ENCODE results near the gene PARVG.

PARVG gene

GRCh38 chr22:44212936-44213335 is 32.2 kb downstream of the PARVG start:
- H3K4me3 ChIP-seq (ENCODE audit: low read length), result no peak overlapping the region
- TF ChIP-seq ZNF274 (IDR thresholded peaks at IDR 0.05; ENCODE audit: low read depth, low read length), result no peak

GRCh38 chr22:44213489-44214043 is 32.8 kb downstream of the PARVG start:
- no peak overlapping the region for H3K4me3 ChIP-seq (ENCODE audit: low read length)
- no peak for TF ChIP-seq ZNF274 (IDR thresholded peaks at IDR 0.05; ENCODE audit: low read depth, low read length)

GRCh38 chr22:44214187-44214586 is 33.5 kb downstream of the PARVG start:
- H3K4me3 ChIP-seq (ENCODE audit: low read length), result no peak overlapping the region
- TF ChIP-seq ZNF274 (IDR thresholded peaks at IDR 0.05; ENCODE audit: low read depth, low read length), result no peak

GRCh38 chr22:44214764-44215163 is 34.0 kb downstream of the PARVG start:
- no peak for TF ChIP-seq ZNF274 (IDR thresholded peaks at IDR 0.05; ENCODE audit: low read depth, low read length)
- H3K4me3 ChIP-seq (ENCODE audit: low read length), result no peak overlapping the region

DNA sequence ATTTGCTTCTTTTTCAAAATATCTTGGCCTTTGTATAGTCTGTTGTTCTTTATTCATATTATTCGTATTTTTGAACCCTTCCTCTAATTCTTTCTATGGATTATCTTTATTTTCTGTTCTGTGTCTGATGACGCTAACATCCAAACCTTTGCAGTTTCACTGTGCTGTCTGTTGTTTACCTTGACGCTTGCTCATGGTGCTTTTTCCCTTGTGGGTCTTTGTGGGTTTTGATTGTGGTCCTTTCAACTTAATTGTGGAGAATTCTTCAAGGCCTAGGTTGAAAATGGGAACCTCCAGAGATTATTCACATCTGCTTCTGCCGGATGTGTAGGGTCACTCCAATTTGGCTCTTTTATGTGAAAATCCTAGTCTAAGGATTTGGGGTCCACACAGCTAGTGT is 34.6 kb downstream of the PARVG start:
- no peak for TF ChIP-seq ZNF274 (IDR thresholded peaks at IDR 0.05; ENCODE audit: low read depth, low read length)
- no peak overlapping the region for H3K4me3 ChIP-seq (ENCODE audit: low read length)

DNA sequence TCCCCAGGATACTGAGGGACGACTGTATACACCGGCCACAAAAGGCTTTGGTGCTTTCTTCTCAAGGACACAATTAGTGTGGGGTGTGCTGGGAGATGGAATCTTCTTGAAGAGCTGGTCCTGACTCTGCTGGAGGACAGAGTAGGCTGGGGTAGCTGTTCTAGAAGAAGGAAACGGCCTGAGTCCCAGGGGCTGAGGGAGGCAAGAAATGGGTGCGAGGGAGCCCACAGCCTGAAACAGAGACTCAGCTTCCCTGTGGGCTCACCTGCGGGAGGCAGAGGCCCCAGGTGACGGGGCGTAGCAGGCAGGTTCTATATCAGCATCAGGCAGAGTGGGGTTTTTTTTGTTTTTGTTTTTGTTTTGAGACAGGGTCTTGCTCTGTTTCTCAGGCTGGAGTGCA is 36.6 kb downstream of the PARVG start:
- TF ChIP-seq ZNF274 (IDR thresholded peaks at IDR 0.05; ENCODE audit: low read depth, low read length), result no peak
- H3K4me3 ChIP-seq (ENCODE audit: low read length), result no peak overlapping the region

- H3K4me3 ChIP-seq (ENCODE audit: low read length), result no peak overlapping the region
- no peak for TF ChIP-seq ZNF274 (IDR thresholded peaks at IDR 0.05; ENCODE audit: low read depth, low read length)
Observed at GRCh38 chr22:44218071-44218470, 37.3 kb downstream of the PARVG start.

DNA sequence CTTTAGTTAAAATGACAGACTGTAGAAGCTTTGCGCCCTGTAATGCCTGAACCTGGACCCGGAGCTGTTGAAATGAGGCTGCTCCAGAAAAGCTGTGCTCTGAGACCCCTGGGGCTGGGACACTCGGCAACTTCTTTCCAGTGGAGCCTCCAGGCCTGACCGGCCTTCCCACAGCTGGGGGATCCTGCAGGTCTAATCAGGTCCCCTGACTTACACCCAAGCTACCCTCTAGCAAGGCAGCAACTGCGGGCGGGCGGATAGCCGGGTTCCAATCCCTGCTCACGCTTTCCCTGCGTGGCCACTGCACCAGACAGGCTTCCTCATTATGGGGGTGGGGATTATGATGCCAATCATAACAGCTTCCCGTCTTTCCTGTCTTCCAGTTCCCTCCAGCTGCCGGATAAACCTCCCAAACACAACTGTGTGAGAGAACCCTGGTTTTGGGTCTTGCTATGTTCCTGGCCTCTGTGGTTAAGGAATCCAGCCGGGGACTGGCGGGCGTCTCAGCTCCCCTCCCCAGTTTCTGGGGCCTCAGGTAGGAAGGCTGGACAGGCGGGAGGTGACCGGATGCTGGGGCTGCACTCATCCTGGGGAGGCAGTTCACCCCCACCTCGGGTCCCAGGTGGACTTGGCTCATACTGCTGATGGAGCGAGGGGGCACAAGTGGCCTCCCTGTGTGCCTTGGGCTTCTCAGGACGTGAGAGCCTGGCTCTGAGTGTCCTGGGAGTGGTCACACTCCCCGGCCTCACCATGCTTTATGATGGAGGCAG is 38.6 kb downstream of the PARVG start:
- no peak for TF ChIP-seq ZNF274 (IDR thresholded peaks at IDR 0.05; ENCODE audit: low read depth, low read length)
- H3K4me3 ChIP-seq (ENCODE audit: low read length), result no peak overlapping the region

DNA sequence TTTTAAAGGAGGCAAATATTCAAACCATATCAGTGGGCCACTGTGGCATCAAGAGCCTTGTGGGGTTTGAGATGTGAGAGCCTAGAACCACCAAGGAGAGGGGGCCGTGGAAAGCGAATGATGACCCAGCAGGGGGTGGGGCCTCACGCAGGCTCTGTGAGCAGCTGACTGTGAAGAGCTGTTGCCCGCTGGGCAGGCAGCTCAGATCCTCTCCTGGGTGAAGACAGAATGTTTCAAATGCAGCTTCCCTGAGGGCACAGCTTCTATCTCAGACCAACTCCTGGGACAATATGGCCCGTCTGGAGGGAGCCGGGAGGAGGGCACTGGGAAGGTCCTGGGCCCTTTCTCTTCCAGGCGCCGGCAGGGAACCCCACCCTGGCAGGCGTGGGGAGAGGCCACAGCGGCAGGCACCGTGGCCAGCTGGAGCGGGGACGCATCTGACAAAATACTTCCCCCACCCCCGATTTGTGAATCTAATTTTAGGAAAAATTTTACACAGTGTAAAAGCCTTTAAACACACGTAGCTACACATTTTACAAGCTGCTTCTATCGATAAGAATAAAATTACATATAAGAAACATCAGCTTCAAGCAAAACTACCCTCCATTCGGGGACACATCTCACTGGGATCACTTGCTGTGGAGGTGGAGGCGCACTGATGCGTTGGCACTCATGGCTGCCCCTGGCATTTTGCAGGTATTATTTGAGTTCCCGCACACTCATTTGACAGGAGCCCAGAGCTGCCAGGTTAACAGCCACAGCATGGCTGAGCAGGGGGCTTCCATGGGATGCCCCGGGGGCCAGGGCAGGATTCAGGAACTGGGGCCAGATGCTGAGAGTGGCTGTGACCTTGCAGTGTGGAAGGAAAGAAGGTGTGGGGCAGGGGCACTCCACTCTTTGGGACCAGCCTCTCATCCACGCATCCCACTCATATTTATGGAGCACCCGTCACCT is 40.3 kb downstream of the PARVG start:
- TF ChIP-seq ZNF274 (IDR thresholded peaks at IDR 0.05; ENCODE audit: low read depth, low read length), result no peak
- H3K4me3 ChIP-seq (ENCODE audit: low read length), result no peak overlapping the region

GRCh38 chr22:44221710-44222475 is 41.2 kb downstream of the PARVG start:
- no peak overlapping the region for H3K4me3 ChIP-seq (ENCODE audit: low read length)
- no peak for TF ChIP-seq ZNF274 (IDR thresholded peaks at IDR 0.05; ENCODE audit: low read depth, low read length)

DNA sequence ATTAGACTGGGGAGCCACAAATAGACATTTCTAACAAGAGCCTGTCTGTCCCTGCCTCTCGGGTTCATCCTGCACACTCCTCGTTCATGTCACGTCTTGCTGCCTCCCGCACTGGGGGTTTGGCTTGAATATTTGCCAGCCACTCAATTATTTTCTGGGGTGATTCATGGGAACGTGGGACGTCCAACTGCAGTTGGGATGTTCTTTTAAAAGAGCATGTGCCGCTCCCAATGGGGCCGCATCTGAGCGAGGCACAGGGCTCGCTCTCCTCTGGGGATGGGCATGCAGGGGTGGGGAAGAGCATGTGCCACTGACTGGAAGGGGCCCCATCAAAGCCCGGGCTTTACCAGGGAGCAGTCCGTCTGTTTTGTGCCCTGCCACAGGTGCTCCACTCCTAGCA is 43.4 kb downstream of the PARVG start:
- no peak overlapping the region for H3K4me3 ChIP-seq (ENCODE audit: low read length)
- TF ChIP-seq ZNF274 (IDR thresholded peaks at IDR 0.05; ENCODE audit: low read depth, low read length), result no peak

DNA sequence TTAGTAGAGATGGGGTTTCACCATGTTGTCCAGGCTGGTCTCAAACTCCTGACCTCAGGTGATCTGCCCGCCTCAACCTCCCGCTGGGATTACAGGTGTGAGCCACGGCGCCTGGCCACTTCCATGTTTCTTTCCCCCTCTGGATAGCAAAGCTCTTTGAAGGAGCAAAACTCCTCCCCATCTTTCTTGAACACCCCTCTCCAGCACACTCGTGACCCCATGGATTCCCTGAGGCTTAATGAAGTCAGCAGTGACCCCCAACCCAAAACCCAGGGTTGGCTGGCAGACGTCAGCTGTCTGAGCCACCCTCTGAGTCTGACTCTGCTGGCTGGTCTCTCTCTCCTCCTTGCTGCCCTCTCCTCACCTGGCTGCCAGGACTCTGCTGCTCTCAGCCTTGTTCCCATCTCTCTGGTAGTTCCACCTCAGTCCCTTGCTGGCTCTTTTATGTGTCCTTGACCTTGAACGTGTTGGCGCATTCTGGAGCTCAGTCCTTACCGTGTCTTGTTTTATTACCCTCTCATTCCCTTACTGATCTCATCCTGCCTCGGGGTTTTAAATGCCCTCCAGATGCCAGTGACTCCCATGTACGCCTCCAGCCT is 44.5 kb downstream of the PARVG start:
- no peak for TF ChIP-seq ZNF274 (IDR thresholded peaks at IDR 0.05; ENCODE audit: low read depth, low read length)

DNA sequence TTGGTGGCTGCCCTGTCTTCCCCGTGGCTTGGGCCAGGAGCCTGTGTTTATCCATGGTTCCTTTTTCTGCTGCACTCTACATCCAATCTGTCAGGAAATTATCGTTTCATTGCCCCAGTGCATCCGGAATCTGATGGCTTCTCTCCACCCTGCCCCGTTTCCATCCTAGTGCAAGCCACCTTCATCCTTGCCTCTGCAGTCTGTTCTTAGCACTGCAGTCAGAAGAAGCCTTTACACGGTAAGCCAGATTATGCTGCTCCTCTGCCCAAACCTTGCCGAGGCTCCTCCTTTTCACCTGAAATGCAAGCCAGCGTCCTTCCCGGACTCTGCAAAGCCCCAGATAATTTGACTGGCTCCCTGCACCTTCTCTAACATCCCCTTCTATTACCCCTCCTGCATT is 45.1 kb downstream of the PARVG start:
- TF ChIP-seq ZNF274 (IDR thresholded peaks at IDR 0.05; ENCODE audit: low read depth, low read length), result no peak
- H3K4me3 ChIP-seq (ENCODE audit: low read length), result no peak overlapping the region

More for the DNA sequence above, 44.5 kb downstream of the PARVG start:
- H3K4me3 ChIP-seq (ENCODE audit: low read length), result no peak overlapping the region
